IPS-18c (cell line): ENCODE results near the gene UST.
"Not testable (repeated sequence)": the region's sequence is repeated elsewhere in the genome, so short reads cannot be mapped to it uniquely, and the experiment has no call there.

Experiments used
- H3K4me3 ChIP-seq: 2 replicates; pipeline ENCODE4 v1.7.0; 2013; ENCODE audit warnings: low read depth, mild to moderate bottlenecking, low read length, moderate library complexity; ENCODE audit not compliant: insufficient read depth
- H3K9me3 ChIP-seq: one replicate; pipeline ENCODE4 v1.6.1; 2013; ENCODE audit warnings: mild to moderate bottlenecking, low read length, moderate library complexity; ENCODE audit not compliant: control insufficient read depth, insufficient read depth

Gene UST

DNA sequence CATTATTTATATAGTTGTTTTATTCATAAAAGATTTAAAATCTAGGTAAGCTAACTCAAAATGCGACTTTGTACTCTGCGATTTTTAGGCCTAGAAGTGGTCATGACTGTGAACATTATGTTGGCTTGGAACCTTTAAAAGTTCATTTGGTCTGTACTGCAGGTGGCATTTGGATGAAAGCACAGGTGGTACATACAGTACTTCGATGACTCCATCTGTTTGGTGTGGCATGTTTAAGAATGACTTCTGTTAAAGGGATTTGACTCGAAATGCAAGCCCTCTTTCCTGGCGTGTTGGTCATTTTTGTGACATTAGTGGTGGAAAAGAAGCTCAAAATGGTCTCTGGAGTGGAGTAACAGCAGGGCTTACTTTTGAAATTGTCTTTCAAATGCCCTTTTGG is 118.1 kb downstream of the UST start:
- H3K9me3 ChIP-seq, result no peaks in the 10 kb centered on the region
- H3K4me3 ChIP-seq, result no peak overlapping the region

- Histone ChIP-seq H3K9me3 (no peaks in the 10 kb centered on the region), H3K4me3 (no peak overlapping the region)
Observed at GRCh38 chr6:148866657-148867268, 119.9 kb downstream of the UST start.

- H3K4me3 ChIP-seq, result no peak overlapping the region
- no peaks in the 10 kb centered on the region for H3K9me3 ChIP-seq
Observed at GRCh38 chr6:148867862-148868261, 121.0 kb downstream of the UST start.

DNA sequence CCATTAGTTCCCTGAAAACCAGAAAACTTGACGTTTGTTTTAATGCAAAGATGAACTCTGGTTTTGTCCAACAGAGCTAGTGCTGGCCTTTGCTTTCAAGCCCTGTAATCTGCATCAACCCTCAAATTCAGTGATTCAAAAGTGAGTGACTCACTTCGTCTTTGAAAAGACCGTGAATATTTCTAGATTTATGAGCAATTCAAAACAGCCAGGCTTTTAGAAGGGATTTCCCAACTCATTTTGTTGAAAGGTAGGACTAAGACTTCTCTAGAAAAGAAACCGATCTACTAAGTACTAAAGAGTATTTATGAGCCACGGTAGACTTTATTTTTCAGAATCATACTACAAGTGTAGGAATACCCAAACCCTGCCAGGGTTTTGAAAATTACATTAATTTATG is 121.5 kb downstream of the UST start:
- H3K9me3 ChIP-seq, result no peaks in the 10 kb centered on the region
- no peak overlapping the region for H3K4me3 ChIP-seq

DNA sequence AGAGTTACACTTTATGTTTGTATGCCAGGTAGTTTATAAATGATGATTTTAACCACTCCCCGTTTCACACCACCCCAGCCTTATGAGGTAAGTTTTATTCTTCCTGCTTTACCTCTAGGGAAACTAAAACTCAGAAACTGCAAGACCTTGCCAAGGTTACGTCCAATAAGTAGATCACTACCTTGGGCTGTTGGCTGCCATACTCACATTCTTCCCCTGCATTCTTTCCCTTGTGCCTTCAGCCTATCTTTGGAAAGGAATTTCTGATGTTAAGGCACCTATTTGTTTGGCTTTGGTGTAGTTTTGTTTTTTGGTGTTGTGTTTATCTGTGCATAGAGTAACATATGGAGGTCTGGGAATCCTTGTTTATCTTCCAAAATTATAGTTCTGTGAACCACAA is 122.1 kb downstream of the UST start:
- no peak overlapping the region for H3K4me3 ChIP-seq
- no peaks in the 10 kb centered on the region for H3K9me3 ChIP-seq

DNA sequence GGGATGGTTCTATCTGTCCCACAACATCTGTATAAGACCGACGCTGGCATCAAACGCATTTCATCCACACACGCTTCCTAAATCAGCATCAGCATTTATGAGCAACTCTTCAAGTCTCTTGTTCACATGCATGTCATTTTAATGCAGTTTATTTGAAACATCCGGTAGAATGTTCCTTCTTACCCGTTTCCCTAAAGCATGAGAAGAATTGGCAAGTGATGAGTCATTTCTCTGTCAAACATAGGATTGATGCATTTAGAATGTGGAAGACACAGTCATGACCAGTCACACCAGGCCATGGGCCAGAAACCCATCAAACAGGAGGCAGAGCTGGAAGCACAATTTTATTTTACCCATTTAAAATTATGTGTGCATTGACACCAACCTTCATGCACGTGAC is 122.8 kb downstream of the UST start:
- no peak overlapping the region for H3K4me3 ChIP-seq

GRCh38 chr6:148873154-148873553 is 126.3 kb downstream of the UST start:
- Histone ChIP-seq H3K4me3 (no peak overlapping the region), H3K9me3 (no peaks in the 10 kb centered on the region)

More for the DNA sequence above, 122.8 kb downstream of the UST start:
- no peaks in the 10 kb centered on the region for H3K9me3 ChIP-seq

DNA sequence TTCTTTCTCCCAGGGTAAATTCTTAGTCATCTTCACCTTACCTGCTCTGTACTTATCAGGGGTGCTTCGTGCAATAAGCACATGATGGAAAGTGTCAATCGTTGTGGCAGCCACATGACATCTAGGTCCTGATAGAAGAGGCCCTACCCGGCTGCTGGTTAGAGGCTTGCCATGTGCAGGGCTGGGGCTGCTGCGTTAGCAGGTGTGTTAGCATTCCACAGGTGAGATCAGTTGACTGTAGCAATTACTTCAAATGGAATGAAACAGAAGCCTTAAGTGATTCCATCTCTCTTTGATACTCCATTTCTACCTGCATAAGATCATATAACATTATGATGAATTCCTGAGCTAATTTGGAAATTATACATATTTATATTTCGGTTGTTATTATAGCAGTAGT is 127.0 kb downstream of the UST start:
- Histone ChIP-seq H3K9me3 (no peaks in the 10 kb centered on the region), H3K4me3 (no peak overlapping the region)

DNA sequence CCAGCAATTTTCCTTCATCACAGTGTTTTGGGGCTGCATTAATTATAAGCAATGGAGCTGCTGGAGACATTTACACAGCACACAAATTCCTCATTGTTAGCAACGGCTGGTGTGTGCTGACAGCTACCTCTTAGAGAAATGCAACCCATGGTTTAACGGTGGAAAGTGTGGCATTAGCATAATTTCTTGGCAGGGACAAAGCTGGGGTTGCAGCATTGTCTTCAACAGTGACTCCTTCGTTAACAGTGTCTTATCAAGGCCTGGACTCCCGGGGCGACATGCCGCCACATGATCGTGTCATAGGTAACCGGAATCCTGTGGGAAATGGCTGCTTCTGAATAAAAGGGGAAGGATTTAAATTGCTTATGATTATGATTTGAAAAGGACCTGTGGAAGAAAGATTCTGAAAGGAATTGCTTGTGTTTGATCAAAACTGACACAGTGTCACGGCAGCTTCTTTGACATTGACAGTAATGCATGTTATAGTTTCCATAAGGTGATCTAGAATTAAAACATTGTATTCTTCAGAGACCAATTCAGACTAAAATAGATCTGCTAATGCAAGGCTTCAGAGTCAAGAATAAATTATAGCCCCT is 128.0 kb downstream of the UST start:
- H3K4me3 ChIP-seq, result no peak overlapping the region
- no peaks in the 10 kb centered on the region for H3K9me3 ChIP-seq

GRCh38 chr6:148878683-148879082 is 131.9 kb downstream of the UST start:
- Histone ChIP-seq H3K9me3 (no peaks in the 10 kb centered on the region), H3K4me3 (no peak overlapping the region)

DNA sequence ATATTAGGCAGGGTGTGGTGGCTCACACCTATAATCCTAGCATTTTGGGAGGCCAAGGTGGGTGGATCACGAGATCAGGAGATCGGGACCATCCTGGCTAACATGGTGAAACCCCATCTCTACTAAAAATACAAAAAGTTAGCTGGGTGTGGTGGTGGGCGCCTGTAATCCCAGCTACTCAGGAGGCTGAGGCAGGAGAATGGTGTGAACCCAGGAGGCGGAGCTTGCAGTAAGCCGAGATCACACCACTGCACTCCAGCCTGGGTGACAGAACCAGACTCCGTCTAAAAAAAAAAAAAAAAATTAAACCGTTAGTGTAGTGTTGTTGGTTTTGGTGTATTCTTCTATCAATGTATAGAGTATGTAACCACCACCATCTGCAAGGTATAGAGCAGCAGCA is 133.9 kb downstream of the UST start:
- H3K4me3 ChIP-seq, H3K9me3 ChIP-seq: not testable (repeated sequence)

DNA sequence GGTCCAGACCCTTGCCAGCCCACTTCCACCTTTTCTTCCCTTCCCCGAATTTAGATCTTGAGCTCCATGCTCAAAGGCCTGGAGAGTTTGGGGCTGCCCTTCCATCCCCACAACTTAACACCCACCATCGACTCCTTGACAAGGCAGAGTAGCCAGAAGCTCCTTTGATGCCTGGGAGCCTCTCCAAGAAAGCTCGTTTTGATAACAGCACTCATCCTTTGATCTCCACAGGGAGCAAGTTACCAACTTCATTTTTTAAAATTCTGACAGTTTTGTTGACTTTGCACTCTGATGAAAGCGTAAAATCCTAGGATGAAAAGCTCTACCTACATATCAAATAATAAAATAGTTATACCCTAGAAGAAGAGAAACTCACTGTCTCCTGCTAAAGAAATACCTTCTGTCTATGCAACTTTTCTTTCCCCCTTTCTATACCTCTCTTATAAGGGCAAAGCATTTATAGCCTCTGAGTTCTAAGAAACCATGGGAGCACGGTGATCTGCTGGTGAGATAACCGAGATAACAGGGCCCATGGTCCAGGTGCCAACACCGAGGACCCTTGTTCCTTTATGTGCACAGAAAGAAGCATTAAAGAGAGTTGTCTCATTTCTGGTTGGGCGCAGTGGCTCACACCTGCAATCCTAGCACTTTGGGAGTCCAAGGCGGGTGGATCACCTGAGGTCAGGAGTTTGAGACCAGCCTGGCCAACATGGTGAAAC is 134.9 kb downstream of the UST start:
- Histone ChIP-seq H3K9me3 (no peaks in the 10 kb centered on the region), H3K4me3 (no peak overlapping the region)

DNA sequence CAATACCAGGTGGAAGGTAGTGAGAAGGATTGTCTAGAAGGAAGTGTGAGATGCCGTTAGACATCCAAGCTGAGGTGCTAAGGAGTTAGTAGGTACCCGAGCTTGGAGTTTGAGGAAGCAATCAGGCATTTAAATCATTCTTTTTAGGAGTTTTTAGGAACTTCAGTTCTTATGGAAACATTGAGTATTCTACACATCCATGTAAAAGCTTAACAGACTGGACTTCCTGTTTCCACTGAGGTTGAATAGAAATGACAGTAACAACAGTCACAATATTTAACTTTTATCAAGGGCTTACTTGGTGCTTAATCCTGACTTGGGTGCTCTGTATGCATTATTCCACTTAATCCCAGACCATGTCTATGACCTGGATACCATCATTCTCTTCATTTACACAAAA is 136.4 kb downstream of the UST start:
- Histone ChIP-seq H3K9me3 (no peaks in the 10 kb centered on the region), H3K4me3 (no peak overlapping the region)

DNA sequence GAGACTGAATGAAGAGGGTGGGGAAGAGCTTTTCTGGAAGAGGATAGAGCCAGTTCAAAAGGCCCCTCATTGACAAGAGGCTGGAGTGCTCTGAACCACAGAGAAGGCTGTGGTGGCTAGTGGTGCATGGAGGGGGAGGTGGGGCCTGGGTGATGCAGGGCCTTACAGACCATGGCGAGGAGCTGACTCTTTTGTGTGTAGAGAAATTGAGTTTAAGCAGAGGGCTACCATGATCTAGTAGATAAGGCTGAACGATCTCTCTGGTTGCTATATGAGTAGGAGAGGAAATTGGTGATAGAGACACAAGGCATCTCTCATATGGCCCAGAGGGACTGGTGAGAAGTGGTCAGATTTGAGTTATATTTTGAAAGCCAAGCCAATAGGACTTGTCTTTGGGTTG is 137.6 kb downstream of the UST start:
- Histone ChIP-seq H3K9me3 (no peaks in the 10 kb centered on the region), H3K4me3 (no peak overlapping the region)

DNA sequence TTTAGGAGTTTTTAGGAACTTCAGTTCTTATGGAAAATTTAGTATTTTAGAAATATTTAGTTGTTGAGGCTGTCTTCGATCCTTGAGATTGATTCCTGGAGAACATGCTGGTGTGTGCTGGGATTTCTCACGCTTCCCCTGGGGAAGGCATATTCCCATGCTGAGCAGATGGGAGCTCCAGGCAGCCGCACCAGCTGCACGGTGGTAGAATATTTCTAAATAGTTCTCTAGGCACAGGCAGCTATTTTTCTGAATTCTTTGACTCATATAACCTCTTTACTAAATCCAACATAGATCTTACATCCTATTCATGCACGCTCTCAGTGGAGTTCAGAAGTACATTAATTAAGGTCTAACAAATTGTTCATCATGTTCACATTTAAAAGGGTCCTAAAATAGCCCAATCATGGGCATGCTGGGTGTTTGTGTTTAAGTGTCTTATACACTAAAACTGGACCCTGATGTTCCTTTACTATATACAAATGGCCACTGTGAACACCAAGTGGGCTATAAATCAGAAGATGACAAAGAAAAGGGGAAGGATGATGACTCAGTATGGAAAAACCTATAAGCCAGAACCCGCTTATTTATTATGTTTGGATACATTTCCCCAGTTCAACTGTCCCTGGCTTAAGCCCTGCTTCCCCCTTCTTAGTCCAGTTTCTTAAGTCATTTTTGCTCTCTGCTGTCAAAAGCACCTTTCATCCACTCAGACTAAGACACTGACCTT is 138.5 kb downstream of the UST start:
- no peaks in the 10 kb centered on the region for H3K9me3 ChIP-seq
- H3K4me3 ChIP-seq, result no peak overlapping the region

- H3K9me3 ChIP-seq, result no peaks in the 10 kb centered on the region
- no peak overlapping the region for H3K4me3 ChIP-seq
Observed at GRCh38 chr6:148885925-148886845, 139.4 kb downstream of the UST start.

DNA sequence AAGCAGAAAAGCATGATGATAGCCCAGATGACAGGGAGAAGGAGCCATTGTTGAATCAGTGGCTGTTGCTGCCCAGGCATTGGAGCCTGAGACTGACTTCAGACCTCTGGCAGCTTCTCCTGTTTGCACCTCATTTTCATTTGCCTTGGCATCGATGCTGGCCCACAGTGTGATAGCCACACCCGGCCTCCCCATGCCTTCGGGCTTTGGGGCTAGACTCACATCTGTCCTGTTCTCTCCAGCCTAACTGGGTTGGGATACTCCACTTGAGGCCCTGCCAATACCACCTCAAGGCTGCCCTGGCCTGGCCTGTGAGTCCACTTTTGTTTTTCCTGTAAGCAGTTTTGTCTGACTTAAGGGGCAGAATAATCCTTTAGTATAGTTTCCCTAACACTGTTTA is 140.4 kb downstream of the UST start:
- Histone ChIP-seq H3K9me3 (no peaks in the 10 kb centered on the region), H3K4me3 (no peak overlapping the region)
